ENCODE data around the gene SST. TPM values are rescaled to one million over a fixed set of nuclear protein-coding genes. Genes with fewer than 3 reads are reported as not detected.

SST gene
- total RNA-seq, 4 donors from 2014 or later = 14.2 to 29.5 (median 16.2) TPM; not detected in 1

DNA sequence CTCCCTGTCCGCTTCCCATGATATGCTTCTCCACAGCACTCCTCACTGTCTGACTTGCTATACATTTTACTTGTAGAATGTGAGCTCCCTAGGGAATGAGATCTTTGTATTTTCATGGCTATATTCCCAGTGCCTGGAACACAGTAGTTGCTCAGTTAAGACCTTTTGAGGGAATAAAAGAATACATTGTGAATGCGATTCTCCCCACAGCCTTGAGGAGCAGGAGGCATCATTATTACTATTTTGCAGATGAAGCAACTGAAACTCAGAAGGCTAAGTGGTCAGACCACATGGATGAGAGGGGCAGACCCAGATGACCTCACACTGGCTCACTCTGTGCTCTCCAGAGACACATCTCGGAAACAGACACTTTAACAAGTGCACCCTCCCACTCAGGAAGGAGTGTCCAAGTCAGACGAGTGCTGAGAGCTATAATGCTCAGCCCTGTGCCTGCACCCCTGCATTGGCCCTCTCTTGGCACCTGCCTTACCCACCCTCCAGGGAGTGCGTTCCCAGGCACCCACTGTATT, 46.8 kb downstream of the SST start:
- WGBS, 2 donors (ENCODE audit: low coverage in 1 of 2) = 57 to 69% methylated on average over 2 to 5 of the region's 5 CpGs
- Histone ChIP-seq H3K9me3 (no peaks in the 10 kb centered on the region), H3K4me3 (no peak overlapping the region), H3K36me3 (no peaks in the 10 kb centered on the region), H3K27ac (no peak overlapping the region), H3K27me3 (no peaks in the 10 kb centered on the region), H3K4me1 (no peaks in the 10 kb centered on the region)
- in situ Hi-C loops (cut with MboI; ENCODE audit: low pct_ligation_motif_present in 1 of 4, low pct_unique_long_range_greater_than_20kb in 1 of 4, low sequenced_read_pairs in 3 of 4) (no loop called here), intact Hi-C loops (cut with DNase I; ENCODE audit: low total_unique reads) (no loop called here)
- TF ChIP-seq EP300 (IDR thresholded peaks at IDR 0.05; ENCODE audit: low read depth) = no peak
- TF ChIP-seq, protein P1, sequence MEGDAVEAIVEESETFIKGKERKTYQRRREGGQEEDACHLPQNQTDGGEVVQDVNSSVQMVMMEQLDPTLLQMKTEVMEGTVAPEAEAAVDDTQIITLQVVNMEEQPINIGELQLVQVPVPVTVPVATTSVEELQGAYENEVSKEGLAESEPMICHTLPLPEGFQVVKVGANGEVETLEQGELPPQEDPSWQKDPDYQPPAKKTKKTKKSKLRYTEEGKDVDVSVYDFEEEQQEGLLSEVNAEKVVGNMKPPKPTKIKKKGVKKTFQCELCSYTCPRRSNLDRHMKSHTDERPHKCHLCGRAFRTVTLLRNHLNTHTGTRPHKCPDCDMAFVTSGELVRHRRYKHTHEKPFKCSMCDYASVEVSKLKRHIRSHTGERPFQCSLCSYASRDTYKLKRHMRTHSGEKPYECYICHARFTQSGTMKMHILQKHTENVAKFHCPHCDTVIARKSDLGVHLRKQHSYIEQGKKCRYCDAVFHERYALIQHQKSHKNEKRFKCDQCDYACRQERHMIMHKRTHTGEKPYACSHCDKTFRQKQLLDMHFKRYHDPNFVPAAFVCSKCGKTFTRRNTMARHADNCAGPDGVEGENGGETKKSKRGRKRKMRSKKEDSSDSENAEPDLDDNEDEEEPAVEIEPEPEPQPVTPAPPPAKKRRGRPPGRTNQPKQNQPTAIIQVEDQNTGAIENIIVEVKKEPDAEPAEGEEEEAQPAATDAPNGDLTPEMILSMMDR (IDR thresholded peaks at IDR 0.05) = no peak
- TF ChIP-seq POLR2A (IDR thresholded peaks at IDR 0.05) = no peak
- no peak for TF ChIP-seq POLR2AphosphoS5 (IDR thresholded peaks at IDR 0.05)
- DNase-seq = no peak

DNA sequence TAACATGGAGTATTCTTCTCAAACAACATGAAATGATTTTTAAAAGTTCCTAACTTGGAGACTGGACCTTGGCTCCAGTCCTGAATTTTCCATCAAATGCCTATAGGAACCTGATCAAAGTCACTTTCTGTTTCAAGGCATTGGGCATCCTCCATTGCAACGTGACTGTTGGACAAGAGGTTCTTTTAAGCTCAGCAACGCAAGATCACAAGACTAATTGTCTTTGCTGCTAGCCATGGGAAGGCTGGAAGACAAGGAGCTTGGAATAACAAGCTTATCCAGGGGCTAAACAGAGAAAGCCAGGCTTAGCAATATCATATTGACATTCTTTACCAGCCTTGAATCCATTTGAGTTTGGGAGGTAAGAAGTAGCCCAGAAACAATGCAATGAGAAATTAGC, 48.3 kb downstream of the SST start:
- DNase-seq = no peak
- Histone ChIP-seq H3K4me3 (no peak overlapping the region), H3K4me1 (no peaks in the 10 kb centered on the region), H3K27me3 (no peaks in the 10 kb centered on the region), H3K9me3 (no peaks in the 10 kb centered on the region), H3K27ac (no peak overlapping the region), H3K36me3 (no peaks in the 10 kb centered on the region)
- WGBS, 2 donors (ENCODE audit: low coverage in 1 of 2) = 47 to 57% methylated on average over 2 of the region's 2 CpGs
- intact Hi-C loops (cut with DNase I; ENCODE audit: low total_unique reads) (no loop called here), in situ Hi-C loops (cut with MboI; ENCODE audit: low pct_ligation_motif_present in 1 of 4, low pct_unique_long_range_greater_than_20kb in 1 of 4, low sequenced_read_pairs in 3 of 4) (no loop called here)
- TF ChIP-seq POLR2A (IDR thresholded peaks at IDR 0.05) = no peak

GRCh38 chr3:187619461-187619860, 50.7 kb downstream of the SST start:
- DNase-seq = no peak
- Histone ChIP-seq H3K4me3 (no peak overlapping the region), H3K27me3 (no peaks in the 10 kb centered on the region), H3K9me3 (no peaks in the 10 kb centered on the region), H3K36me3 (no peaks in the 10 kb centered on the region), H3K4me1 (no peaks in the 10 kb centered on the region), H3K27ac (no peak overlapping the region)
- intact Hi-C loops (cut with DNase I; ENCODE audit: low total_unique reads) (no loop called here), in situ Hi-C loops (cut with MboI; ENCODE audit: low pct_ligation_motif_present in 1 of 4, low pct_unique_long_range_greater_than_20kb in 1 of 4, low sequenced_read_pairs in 3 of 4) (no loop called here)
- TF ChIP-seq POLR2A (IDR thresholded peaks at IDR 0.05) (no peak), POLR2AphosphoS5 (IDR thresholded peaks at IDR 0.05) (no peak), EP300 (IDR thresholded peaks at IDR 0.05; ENCODE audit: low read depth) (no peak)
- TF ChIP-seq, protein P1 (IDR thresholded peaks at IDR 0.05) = no peak
- 79 to 92% methylated on average over 2 of the region's 2 CpGs for WGBS, 2 donors (ENCODE audit: low coverage in 1 of 2)

Other genes starting within 250 kb of the SST start
- not detected for gene RTP2, start 32.2 kb upstream of the SST start, total RNA-seq
- gene BCL6, start 75.1 kb upstream of the SST start, total RNA-seq = 10 to 100 TPM; 18.7 to 65.5 (median 32.5) TPM